H1 (cell line): ENCODE results near the gene ZPR1. TPM values are rescaled to one million over a fixed set of nuclear protein-coding genes. Genes with fewer than 3 reads are reported as not detected.

Experiments used
- CTCF ChIA-PET: fragments of 300-600 bp; sonication (Branson Sonifier 250); formaldehyde crosslinking; loops from one replicate; lab custom pipeline; 2021; ENCODE audit not compliant: partially characterized antibody; lab: Charles Lee
- POLR2A ChIA-PET: fragments of 300-600 bp; sonication (Branson Sonifier 250); formaldehyde crosslinking; loops from one replicate; lab custom pipeline; 2021; ENCODE audit warnings: inconsistent platforms; ENCODE audit not compliant: partially characterized antibody; lab: Charles Lee
- DNase-seq, 2 experiments: peaks; one replicate each; pipeline versions ENCODE4 v3.0.0 to v3.0.0-alpha.2; 2010 to 2022; ENCODE audit warnings: low spot score in 2 of 2, low read depth in 1 of 2, mixed read lengths in 1 of 2
- FAIRE-seq: peaks from 2 replicates; lab custom pipeline; 2011; peaks lifted over from hg19 to GRCh38; lab: Jason Lieb, UNC
- H2AFZ ChIP-seq: 2 replicates; pipeline ENCODE4 v1.8.1; 2012; ENCODE audit warnings: low read length, inconsistent platforms
- H2AK5ac ChIP-seq: 2 replicates; pipeline ENCODE4 v1.6.1; 2013; ENCODE audit warnings: low read depth, low read length
- H2BK120ac ChIP-seq: replicated peaks from 2 replicates; pipeline ENCODE3; 2013; ENCODE audit warnings: low read depth, low read length, inconsistent platforms
- H2BK12ac ChIP-seq: 2 replicates; pipeline ENCODE4 v1.6.1; 2013; ENCODE audit warnings: low read depth, low read length
- H2BK15ac ChIP-seq: 2 replicates; pipeline ENCODE4 v1.6.1; 2013; ENCODE audit warnings: low read length
- H2BK20ac ChIP-seq: 2 replicates; pipeline ENCODE4 v1.6.1; 2013; ENCODE audit warnings: low read length
- H2BK5ac ChIP-seq: 2 replicates; pipeline ENCODE4 v1.6.1; 2013; ENCODE audit warnings: low read depth, low read length
- H3K14ac ChIP-seq: 2 replicates; pipeline ENCODE4 v1.6.1; 2013; ENCODE audit warnings: inconsistent platforms; ENCODE audit not compliant: insufficient read length
- H3K18ac ChIP-seq: 2 replicates; pipeline ENCODE4 v1.6.1; 2013; ENCODE audit warnings: low read length; ENCODE audit errors: extremely low read depth
- H3K23ac ChIP-seq: 2 replicates; pipeline ENCODE4 v1.6.1; 2013; ENCODE audit warnings: inconsistent platforms; ENCODE audit not compliant: insufficient read length
- H3K23me2 ChIP-seq: 2 replicates; pipeline ENCODE4 v1.6.1; 2013; ENCODE audit warnings: low read depth, low read length
- H3K27ac ChIP-seq: 2 replicates; pipeline ENCODE4 v1.6.1; 2011; ENCODE audit warnings: low read depth, low read length, inconsistent platforms
- H3K27me3 ChIP-seq, 4 experiments: replicated peaks in 1 of 4; 1 replicate in 1 of 4; 2 replicates in 3 of 4; pipeline versions ENCODE4 v1.6.1 to v1.8.1; 2011 to 2013; ENCODE audit warnings: low read length in 3 of 4, mild to moderate bottlenecking in 3 of 4, inconsistent platforms in 2 of 4, mixed read lengths in 2 of 4, moderate library complexity in 1 of 4; ENCODE audit not compliant: control insufficient read depth in 3 of 4, insufficient read depth in 3 of 4; ENCODE audit errors: extremely low read depth in 1 of 4
- H3K36me3 ChIP-seq, 4 experiments: 2 replicates each; pipeline versions ENCODE4 v1.6.1 to v1.8.1; 2011 to 2013; ENCODE audit warnings: mild to moderate bottlenecking in 4 of 4, low read length in 3 of 4, moderate library complexity in 2 of 4, control low read depth in 1 of 4, inconsistent platforms in 1 of 4; ENCODE audit not compliant: insufficient read depth in 4 of 4, control insufficient read depth in 2 of 4
- H3K4ac ChIP-seq: replicated peaks from 2 replicates; pipeline ENCODE3; 2013; ENCODE audit warnings: low read length, low read depth, mixed read lengths, inconsistent platforms; ENCODE audit not compliant: insufficient read length
- H3K4me1 ChIP-seq, 4 experiments: replicated peaks in 1 of 4; 1 replicate in 1 of 4; 2 replicates in 3 of 4; pipeline versions ENCODE4 v1.6.1 to v1.8.1; 2011 to 2013; ENCODE audit warnings: low read length in 3 of 4, inconsistent platforms in 2 of 4, mixed read lengths in 1 of 4; ENCODE audit not compliant: insufficient read depth in 4 of 4, control insufficient read depth in 3 of 4
- H3K4me2 ChIP-seq, 2 experiments: 2 replicates each; pipeline versions ENCODE4 v1.6.1 to v1.8.1; 2011 to 2013; ENCODE audit warnings: low read depth in 2 of 2, low read length in 2 of 2, control low read depth in 1 of 2, inconsistent platforms in 1 of 2, mild to moderate bottlenecking in 1 of 2; ENCODE audit not compliant: insufficient read depth in 1 of 2
- H3K4me3 ChIP-seq, 4 experiments: fragments of 200-600, 300-600 bp in 1 of 4; sonication (generic), shearing (Covaris generic), sonication (Bioruptor Twin) in 1 of 4; 2 replicates each; pipeline versions ENCODE4 v1.5.1 to v1.8.1; 2011 to 2016; ENCODE audit warnings: low read length in 4 of 4, low read depth in 3 of 4, control low read depth in 2 of 4, inconsistent platforms in 2 of 4, mild to moderate bottlenecking in 2 of 4, mixed read lengths in 1 of 4, moderate library complexity in 1 of 4; ENCODE audit not compliant: insufficient read depth in 2 of 4; ENCODE audit errors: extremely low read depth in 1 of 4
- H3K56ac ChIP-seq: replicated peaks from 2 replicates; pipeline ENCODE3; 2013; ENCODE audit warnings: low read depth, mild to moderate bottlenecking, mixed read lengths, low read length, inconsistent platforms; ENCODE audit not compliant: insufficient read length
- H3K79me1 ChIP-seq: 2 replicates; pipeline ENCODE4 v1.6.1; 2013; ENCODE audit warnings: low read depth, low read length, control low read depth
- H3K79me2 ChIP-seq, 2 experiments: 2 replicates each; pipeline versions ENCODE4 v1.6.1 to v1.8.1; 2012 to 2013; ENCODE audit warnings: low read length in 2 of 2, mild to moderate bottlenecking in 2 of 2, inconsistent platforms in 1 of 2; ENCODE audit not compliant: insufficient read depth in 2 of 2, control insufficient read depth in 1 of 2
- H3K9ac ChIP-seq, 4 experiments: replicated peaks in 1 of 4; 1 replicate in 1 of 4; 2 replicates in 3 of 4; pipeline versions ENCODE4 v1.6.1 to v1.8.1; 2011 to 2013; ENCODE audit warnings: low read depth in 3 of 4, low read length in 3 of 4, control low read depth in 2 of 4, mild to moderate bottlenecking in 2 of 4, moderate library complexity in 2 of 4, inconsistent platforms in 1 of 4; ENCODE audit errors: extremely low read depth in 1 of 4
- H3K9me3 ChIP-seq, 2 experiments: 2 replicates each; pipeline versions ENCODE4 v1.6.1 to v1.8.1; 2012 to 2013; ENCODE audit warnings: mild to moderate bottlenecking in 2 of 2, moderate library complexity in 2 of 2, control low read depth in 1 of 2, inconsistent platforms in 1 of 2, low read depth in 1 of 2, low read length in 1 of 2, mixed read lengths in 1 of 2; ENCODE audit not compliant: insufficient read depth in 2 of 2
- H4K20me1 ChIP-seq, 2 experiments: replicated peaks in 1 of 2; 2 replicates each; pipeline versions ENCODE3 to v1.8.1; 2011 to 2013; ENCODE audit warnings: inconsistent platforms in 2 of 2, low read length in 2 of 2, mild to moderate bottlenecking in 1 of 2; ENCODE audit not compliant: insufficient read depth in 2 of 2, control insufficient read depth in 1 of 2
- H4K5ac ChIP-seq: 2 replicates; pipeline ENCODE4 v1.6.1; 2013; ENCODE audit warnings: low read length, low read depth, mixed read lengths, inconsistent platforms; ENCODE audit not compliant: insufficient read length
- H4K8ac ChIP-seq: 2 replicates; pipeline ENCODE4 v1.8.0; 2013; ENCODE audit warnings: mild to moderate bottlenecking, moderate library complexity, low read length, inconsistent platforms; ENCODE audit not compliant: insufficient read depth; ENCODE audit errors: extremely low read depth
- H4K91ac ChIP-seq: replicated peaks from 2 replicates; pipeline ENCODE3; 2013; ENCODE audit warnings: low read length, mixed read lengths, inconsistent platforms; ENCODE audit not compliant: insufficient read length
- GABPA ChIP-seq: IDR thresholded peaks from 2 replicates; pipeline ENCODE4 v1.6.1; 2011; ENCODE audit warnings: mild to moderate bottlenecking, low read length, moderate library complexity, borderline replicate concordance; ENCODE audit not compliant: insufficient read depth
- SP4 ChIP-seq: IDR thresholded peaks from 2 replicates; pipeline ENCODE4 v1.6.1; 2012; ENCODE audit warnings: low read length, inconsistent platforms
- WGBS, 2 experiments: shearing (Covaris generic) in 1 of 2; methylation state at CpG; one replicate each; pipeline versions ENCODE4 v1.1.6 to v1.1.7; 2013 to 2015; ENCODE audit warnings: low lambda C conversion rate in 2 of 2, mixed read lengths in 2 of 2, inconsistent platforms in 1 of 2, low coverage in 1 of 2, missing lambda C conversion rate in 1 of 2; ENCODE audit not compliant: insufficient replicate concordance in 2 of 2, insufficient coverage in 1 of 2, insufficient read length in 1 of 2; ENCODE audit errors: extremely low coverage in 1 of 2, missing lambda C conversion rate in 1 of 2; 5-methylcytosine and 5-hydroxymethylcytosine counted together
- polyA plus RNA-seq, 7 experiments: library from polyadenylated mRNA; depleted of rRNA in 3 of 7; stranded (reverse) in 5 of 7; unstranded in 2 of 7; fragments of >200 nt in 5 of 7; fragments of 200-250 nt in 2 of 7; gene quantifications; 1 replicate in 5 of 7; 2 replicates in 1 of 7; 4 replicates in 1 of 7; pipeline versions ENCODE4 v1.2.1 to v1.2.3, GENCODE V29; 2011 to 2013; ENCODE audit warnings: missing spikeins in 2 of 7, mixed read lengths in 2 of 7
- total RNA-seq: library from RNA; stranded (reverse); fragmentation: NEBNext Ultra II Directional; extraction: Animal tissue kit (Norgen Biotek cat#: 25700); gene quantifications from 2 replicates; pipeline ENCODE4 v1.2.1, GENCODE V29; 2021

Gene ZPR1
- total and polyA plus RNA-seq, 2 of the 8 experiments (the other 6 are each of a cell fraction or from before 2014, with no cell fraction given): 36.7 to 70.5 TPM

GRCh38 chr11:116771935-116772334 lies 15.9 kb downstream of the ZPR1 start:
- Histone ChIP-seq H2BK20ac (no peak overlapping the region), H3K27ac (peak overlapping the region; percentile 90; the same call in 1 of the 2 replicates), H4K20me1 (peaks cover 0 to 2% of the 10 kb centered on the region in 2 experiments), H3K4me2 (peak overlapping the region; percentile 97 to 99), H2BK12ac (no peak overlapping the region), H2AFZ (no peak overlapping the region), H3K23me2 (peaks cover 8% of the 10 kb centered on the region), H4K8ac (no peak overlapping the region), H2AK5ac (0 out of 2 replicates have a peak overlapping the region, but pooled peaks have one; percentile 10), H3K79me2 (peaks cover 12 to 22% of the 10 kb centered on the region in 2 experiments), H4K91ac (no peak overlapping the region), H3K4me1 (peaks cover 0 to 5% (median 3%) of the 10 kb centered on the region in 4 experiments; a peak in 2 of 7 replicates), H3K56ac (no peak overlapping the region), H3K4ac (no peak overlapping the region), H3K14ac (no peak overlapping the region), H3K4me3 (peak overlapping the region; percentile 76 to 96 (median 84)), H3K23ac (no peak overlapping the region), H4K5ac (no peak overlapping the region), H3K9me3 (no peaks in the 10 kb centered on the region), H2BK120ac (no peak overlapping the region), H2BK5ac (peak overlapping the region; percentile 16; the same call in 1 of the 2 replicates), H3K27me3 (no peaks in the 10 kb centered on the region)
- 40% methylated on average over 2 of the region's 2 CpGs; no CpG with 5 or more reads in 1 of the 2 experiments for WGBS, 2 experiments
- no peak for DNase-seq
- ChIA-PET CTCF (interaction anchor here (0.9 to 1.2 kb wide), 4 partner anchors 16 to 454 kb away, joined by 3 to 4 read pairs (median 4); partner anchors contain the start of genes APOA5 and ZPR1), POLR2A (interaction anchor here (1.1 to 3.6 kb wide), 2 partner anchors 17 to 37 kb away, joined by 3 to 29 read pairs; partner anchors contain the start of genes APOA5 and ZPR1)
- TF ChIP-seq GABPA (no peak), SP4 (no peak)
- TF ChIP-seq, all 59 proteins: peak for 0
- Histone ChIP-seq H3K79me1 (no peaks in the 10 kb centered on the region), H3K36me3 (peaks cover 2 to 33% (median 12%) of the 10 kb centered on the region in 4 experiments; a peak in 6 of 8 replicates), H2BK15ac (no peak overlapping the region), H3K18ac (no peak overlapping the region), H3K9ac (peak overlapping the region; percentile 53 to 94 (median 91))
- no peak for FAIRE-seq
